Measurements from ENCODE around the gene DMXL1.
"Not testable (repeated sequence)": the region's sequence is repeated elsewhere in the genome, so short reads cannot be mapped to it uniquely, and the experiment has no call there.

Gene DMXL1

DNA sequence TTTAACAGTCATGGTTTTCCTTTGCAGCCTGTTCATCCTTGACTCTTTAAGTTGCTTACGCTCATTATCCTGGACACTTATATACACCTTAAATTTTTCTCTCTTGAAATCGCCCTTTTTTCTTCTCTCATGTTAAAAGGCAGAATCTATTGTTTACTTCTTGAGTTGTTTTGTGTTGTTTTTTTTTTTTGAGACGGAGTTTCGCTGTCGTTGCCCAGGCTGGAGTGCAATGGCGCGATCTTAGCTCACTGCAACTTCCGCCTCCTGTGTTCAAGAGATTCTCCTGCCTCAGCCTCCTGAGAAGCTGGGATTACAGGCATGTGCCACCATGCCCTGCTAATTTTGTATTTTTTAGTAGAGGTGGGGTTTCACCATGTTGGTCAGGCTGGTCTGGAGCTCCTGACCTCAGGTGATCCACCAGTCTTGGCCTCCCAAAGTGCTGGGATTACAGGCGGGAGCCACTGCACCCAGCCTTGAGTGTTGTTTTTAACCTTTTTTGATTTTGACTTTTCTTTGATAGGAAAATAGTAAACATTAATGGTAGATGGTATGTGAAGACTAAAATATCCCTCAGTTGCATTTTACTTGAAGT, 3.0 kb downstream of the DMXL1 start:
- not testable (repeated sequence) for H3K27me3 ChIP-seq (ENCODE audit: control insufficient read depth, insufficient read depth, low read length); H3K36me3 ChIP-seq (ENCODE audit: control insufficient read depth, insufficient read depth, low read length); H3K4me3 ChIP-seq (ENCODE audit: low read length); H3K9me3 ChIP-seq (ENCODE audit: control insufficient read depth, low read length); H3K9ac ChIP-seq (ENCODE audit: low read length)
- peaks cover 27% of the 10 kb centered on the region for H3K4me1 ChIP-seq (ENCODE audit: control insufficient read depth, insufficient read depth, low read length)

DNA sequence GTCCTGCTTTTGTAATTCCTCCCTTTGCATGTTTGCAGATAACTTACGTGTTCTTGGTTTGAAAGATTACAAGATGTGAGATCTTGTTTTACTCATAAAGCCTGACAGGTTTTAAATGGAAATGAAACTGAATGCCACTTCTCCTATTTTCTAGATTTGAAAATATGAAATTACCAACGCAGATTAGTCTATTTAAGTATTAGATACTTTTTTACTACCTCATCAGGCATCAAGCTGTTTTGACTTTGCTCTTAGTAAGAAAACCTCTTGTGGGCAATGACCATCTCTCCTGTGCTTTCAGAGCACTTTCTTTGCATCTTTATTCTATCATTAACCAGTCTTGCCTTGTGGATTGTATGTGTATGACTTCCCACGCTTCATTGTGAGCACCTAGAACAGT, 3.5 kb downstream of the DMXL1 start:
- H3K4me1 ChIP-seq (ENCODE audit: control insufficient read depth, insufficient read depth, low read length): peaks cover 30% of the 10 kb centered on the region
- H3K9ac ChIP-seq (ENCODE audit: low read length): no peak overlapping the region
- no peak overlapping the region for H3K4me3 ChIP-seq (ENCODE audit: low read length)
- H3K36me3 ChIP-seq (ENCODE audit: control insufficient read depth, insufficient read depth, low read length): no peaks in the 10 kb centered on the region
- no peaks in the 10 kb centered on the region for H3K9me3 ChIP-seq (ENCODE audit: control insufficient read depth, low read length)
- no peaks in the 10 kb centered on the region for H3K27me3 ChIP-seq (ENCODE audit: control insufficient read depth, insufficient read depth, low read length)

- not testable (repeated sequence) for H3K9me3 ChIP-seq (ENCODE audit: control insufficient read depth, low read length); H3K9ac ChIP-seq (ENCODE audit: low read length); H3K4me3 ChIP-seq (ENCODE audit: low read length); H3K27me3 ChIP-seq (ENCODE audit: control insufficient read depth, insufficient read depth, low read length); H3K36me3 ChIP-seq (ENCODE audit: control insufficient read depth, insufficient read depth, low read length)
- H3K4me1 ChIP-seq (ENCODE audit: control insufficient read depth, insufficient read depth, low read length): peaks cover 30% of the 10 kb centered on the region
Measured at GRCh38 chr5:119075269-119075668, 4.4 kb downstream of the DMXL1 start.

DNA sequence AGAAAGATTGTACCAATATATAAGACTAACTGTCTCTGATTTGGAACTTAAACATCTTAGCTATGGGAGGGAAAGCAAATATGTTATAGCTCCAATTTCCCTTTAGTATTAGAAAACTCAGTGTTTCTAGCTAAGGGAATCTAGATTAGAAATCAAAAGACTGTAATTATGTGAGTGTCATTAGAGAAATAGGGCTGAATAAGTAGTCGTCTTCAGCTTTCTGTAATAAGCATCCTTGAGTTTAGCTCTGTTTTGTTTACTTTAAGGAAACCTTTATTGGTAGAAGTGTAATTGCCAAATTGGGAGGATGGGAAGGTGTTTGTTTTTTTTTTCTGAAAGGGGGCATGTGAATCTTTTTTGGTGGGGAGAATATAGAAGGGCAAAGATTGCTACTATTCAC, 5.2 kb downstream of the DMXL1 start:
- Histone ChIP-seq H3K4me1 (ENCODE audit: control insufficient read depth, insufficient read depth, low read length) (peaks cover 30% of the 10 kb centered on the region), H3K27me3 (ENCODE audit: control insufficient read depth, insufficient read depth, low read length) (no peaks in the 10 kb centered on the region), H3K4me3 (ENCODE audit: low read length) (no peak overlapping the region), H3K9ac (ENCODE audit: low read length) (no peak overlapping the region), H3K36me3 (ENCODE audit: control insufficient read depth, insufficient read depth, low read length) (no peaks in the 10 kb centered on the region), H3K9me3 (ENCODE audit: control insufficient read depth, low read length) (no peaks in the 10 kb centered on the region)

DNA sequence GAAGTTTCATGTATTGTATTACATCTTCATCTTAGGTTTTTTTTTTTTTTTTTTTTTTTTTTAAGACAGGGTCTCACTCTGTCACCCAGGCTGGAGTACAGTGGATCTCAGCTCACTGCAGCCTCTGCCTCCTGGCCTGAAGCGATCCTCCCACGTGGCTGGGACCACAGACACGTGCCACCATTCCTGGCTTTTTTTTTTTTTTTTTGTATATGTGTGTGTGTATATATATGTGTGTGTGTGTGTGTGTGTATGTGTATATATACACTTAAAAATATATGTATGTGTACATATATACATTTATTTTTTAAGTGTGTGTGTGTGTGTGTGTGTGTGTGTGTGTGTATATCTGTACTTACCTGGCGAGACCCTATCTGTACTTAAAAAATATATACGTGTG, 6.6 kb downstream of the DMXL1 start:
- Histone ChIP-seq H3K27me3 (ENCODE audit: control insufficient read depth, insufficient read depth, low read length) (no peaks in the 10 kb centered on the region), H3K36me3 (ENCODE audit: control insufficient read depth, insufficient read depth, low read length) (no peaks in the 10 kb centered on the region), H3K4me1 (ENCODE audit: control insufficient read depth, insufficient read depth, low read length) (peaks cover 28% of the 10 kb centered on the region), H3K9ac (ENCODE audit: low read length) (no peak overlapping the region), H3K4me3 (ENCODE audit: low read length) (no peak overlapping the region), H3K9me3 (ENCODE audit: control insufficient read depth, low read length) (no peaks in the 10 kb centered on the region)

DNA sequence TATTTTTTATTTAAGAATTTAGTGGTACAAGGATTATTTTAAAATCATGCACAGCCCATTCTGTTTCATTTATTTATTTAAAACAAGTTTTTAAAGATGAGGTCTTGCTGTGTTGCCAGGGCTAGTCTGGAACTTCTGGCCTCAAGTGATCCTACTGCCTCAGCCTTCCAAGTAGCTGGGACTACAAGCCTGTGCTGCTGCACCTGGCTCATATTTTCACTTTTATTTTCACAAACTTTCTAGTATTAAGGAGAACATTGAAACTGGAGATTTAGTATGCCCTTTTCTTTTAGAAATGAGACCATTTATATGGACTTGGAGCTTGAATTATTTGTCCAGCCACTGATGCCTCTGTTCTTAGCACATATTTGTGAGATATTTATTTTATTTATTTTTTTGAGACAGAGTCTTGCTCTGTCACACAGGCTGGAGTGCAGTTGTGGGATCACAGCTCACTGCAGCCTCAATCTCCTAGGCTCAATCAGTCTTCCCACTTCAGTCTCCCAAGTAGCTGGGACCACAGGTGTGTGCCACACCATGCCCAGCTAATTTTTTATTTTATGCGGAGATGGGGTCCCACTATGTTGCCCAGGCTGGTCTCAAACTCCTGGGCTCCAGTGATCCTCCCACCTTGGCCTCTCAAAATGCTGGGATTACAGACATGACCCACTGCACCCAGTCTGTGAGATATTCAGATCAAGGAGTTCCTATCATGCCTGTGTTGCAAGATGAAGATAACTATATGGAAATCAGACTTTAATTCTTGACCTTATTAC, 7.4 kb downstream of the DMXL1 start:
- Histone ChIP-seq H3K4me1 (ENCODE audit: control insufficient read depth, insufficient read depth, low read length) (peaks cover 20% of the 10 kb centered on the region), H3K4me3 (ENCODE audit: low read length) (no peak overlapping the region), H3K27me3 (ENCODE audit: control insufficient read depth, insufficient read depth, low read length) (no peaks in the 10 kb centered on the region), H3K9ac (ENCODE audit: low read length) (no peak overlapping the region), H3K9me3 (ENCODE audit: control insufficient read depth, low read length) (no peaks in the 10 kb centered on the region), H3K36me3 (ENCODE audit: control insufficient read depth, insufficient read depth, low read length) (no peaks in the 10 kb centered on the region)

GRCh38 chr5:119078861-119079260, 8.0 kb downstream of the DMXL1 start:
- Histone ChIP-seq H3K4me3 (ENCODE audit: low read length) (no peak overlapping the region), H3K36me3 (ENCODE audit: control insufficient read depth, insufficient read depth, low read length) (no peaks in the 10 kb centered on the region), H3K9me3 (ENCODE audit: control insufficient read depth, low read length) (no peaks in the 10 kb centered on the region), H3K4me1 (ENCODE audit: control insufficient read depth, insufficient read depth, low read length) (peaks cover 20% of the 10 kb centered on the region), H3K27me3 (ENCODE audit: control insufficient read depth, insufficient read depth, low read length) (no peaks in the 10 kb centered on the region), H3K9ac (ENCODE audit: low read length) (no peak overlapping the region)

GRCh38 chr5:119079318-119079921, 8.5 kb downstream of the DMXL1 start:
- no peak overlapping the region for H3K9ac ChIP-seq (ENCODE audit: low read length)
- H3K4me1 ChIP-seq (ENCODE audit: control insufficient read depth, insufficient read depth, low read length): peaks cover 20% of the 10 kb centered on the region
- no peaks in the 10 kb centered on the region for H3K36me3 ChIP-seq (ENCODE audit: control insufficient read depth, insufficient read depth, low read length)
- H3K9me3 ChIP-seq (ENCODE audit: control insufficient read depth, low read length): no peaks in the 10 kb centered on the region
- no peak overlapping the region for H3K4me3 ChIP-seq (ENCODE audit: low read length)
- no peaks in the 10 kb centered on the region for H3K27me3 ChIP-seq (ENCODE audit: control insufficient read depth, insufficient read depth, low read length)

DNA sequence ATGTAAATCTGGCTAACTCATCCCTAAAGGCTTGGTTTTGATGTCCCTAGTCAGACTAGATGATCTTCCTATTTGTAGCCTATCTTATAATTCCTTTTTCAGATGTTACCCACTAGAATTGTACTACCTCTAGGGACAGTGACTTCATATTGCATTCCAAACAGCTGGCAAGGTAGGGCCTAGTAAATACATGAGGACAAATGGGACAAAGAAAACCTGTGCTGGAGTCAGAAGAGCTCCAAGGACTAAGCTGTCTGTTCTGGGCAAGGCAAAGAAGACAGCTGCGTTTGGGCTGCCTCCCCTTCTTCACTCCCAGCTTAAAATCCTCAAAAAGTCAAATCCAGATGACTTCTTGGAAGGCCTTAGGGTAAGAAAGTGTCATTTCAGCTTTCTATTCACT, 10.0 kb downstream of the DMXL1 start:
- Histone ChIP-seq H3K9me3 (ENCODE audit: control insufficient read depth, low read length) (no peaks in the 10 kb centered on the region), H3K27me3 (ENCODE audit: control insufficient read depth, insufficient read depth, low read length) (no peaks in the 10 kb centered on the region), H3K4me1 (ENCODE audit: control insufficient read depth, insufficient read depth, low read length) (peaks cover 14% of the 10 kb centered on the region), H3K9ac (ENCODE audit: low read length) (no peak overlapping the region), H3K36me3 (ENCODE audit: control insufficient read depth, insufficient read depth, low read length) (no peaks in the 10 kb centered on the region), H3K4me3 (ENCODE audit: low read length) (no peak overlapping the region)

GRCh38 chr5:119082691-119083090, 11.8 kb downstream of the DMXL1 start:
- H3K27me3 ChIP-seq (ENCODE audit: control insufficient read depth, insufficient read depth, low read length): no peaks in the 10 kb centered on the region
- H3K4me1 ChIP-seq (ENCODE audit: control insufficient read depth, insufficient read depth, low read length): peaks cover 12% of the 10 kb centered on the region

DNA sequence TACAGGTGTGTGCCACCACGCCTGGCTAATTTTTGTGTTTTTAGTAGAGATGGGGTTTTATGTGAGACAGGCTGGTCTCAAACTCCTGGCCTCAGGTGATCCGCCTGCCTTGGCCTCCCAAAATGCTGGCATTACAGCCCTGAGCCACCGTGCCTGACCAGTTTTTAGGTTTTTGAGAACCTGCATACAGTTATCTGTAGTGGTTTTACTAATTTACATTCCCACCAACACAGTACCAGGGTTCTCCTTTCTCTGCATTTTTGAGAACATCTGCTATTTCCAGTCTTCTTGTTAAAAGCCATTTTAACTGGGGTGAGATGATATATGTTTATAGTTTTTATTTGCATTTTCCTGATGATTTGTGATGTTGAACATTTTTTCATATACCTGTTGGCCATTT, 12.8 kb downstream of the DMXL1 start:
- Histone ChIP-seq H3K4me3 (ENCODE audit: low read length) (no peak overlapping the region), H3K9me3 (ENCODE audit: control insufficient read depth, low read length) (no peaks in the 10 kb centered on the region), H3K4me1 (ENCODE audit: control insufficient read depth, insufficient read depth, low read length) (peaks cover 5% of the 10 kb centered on the region), H3K27me3 (ENCODE audit: control insufficient read depth, insufficient read depth, low read length) (no peaks in the 10 kb centered on the region), H3K36me3 (ENCODE audit: control insufficient read depth, insufficient read depth, low read length) (no peaks in the 10 kb centered on the region), H3K9ac (ENCODE audit: low read length) (no peak overlapping the region)

More at GRCh38 chr5:119082691-119083090, 11.8 kb downstream of the DMXL1 start:
- H3K4me3 ChIP-seq (ENCODE audit: low read length): no peak overlapping the region
- H3K9ac ChIP-seq (ENCODE audit: low read length): no peak overlapping the region
- no peaks in the 10 kb centered on the region for H3K9me3 ChIP-seq (ENCODE audit: control insufficient read depth, low read length)
- H3K36me3 ChIP-seq (ENCODE audit: control insufficient read depth, insufficient read depth, low read length): no peaks in the 10 kb centered on the region

- H3K4me1 ChIP-seq (ENCODE audit: control insufficient read depth, insufficient read depth, low read length): no peaks in the 10 kb centered on the region
- H3K27me3 ChIP-seq (ENCODE audit: control insufficient read depth, insufficient read depth, low read length): no peaks in the 10 kb centered on the region
- H3K9me3 ChIP-seq (ENCODE audit: control insufficient read depth, low read length): no peaks in the 10 kb centered on the region
- no peaks in the 10 kb centered on the region for H3K36me3 ChIP-seq (ENCODE audit: control insufficient read depth, insufficient read depth, low read length)
- no peak overlapping the region for H3K9ac ChIP-seq (ENCODE audit: low read length)
- no peak overlapping the region for H3K4me3 ChIP-seq (ENCODE audit: low read length)
Measured at GRCh38 chr5:119088438-119088837, 17.6 kb downstream of the DMXL1 start.
